OCI-LY3 (cell line): ENCODE data around the gene TULP4.
"Not testable (repeated sequence)": the region's sequence is repeated elsewhere in the genome, so short reads cannot be mapped to it uniquely, and the experiment has no call there.

ENCODE experiments used
- H2AFZ ChIP-seq: fragments of 200-600, 300-600 bp; shearing (Covaris generic); 2 replicates; pipeline ENCODE4 v1.6.0; 2014; ENCODE audit warnings: antibody characterized with exemption, low read depth, low read length
- H3K27ac ChIP-seq: fragments of 200-600, 300-600 bp; sonication (generic); 2 replicates; pipeline ENCODE4 v1.5.1; 2014; ENCODE audit warnings: mild to moderate bottlenecking, low read length, moderate library complexity, mixed read lengths
- H3K27me3 ChIP-seq: fragments of 200-600, 300-600 bp; sonication (generic); 2 replicates; pipeline ENCODE4 v1.6.1; 2014; ENCODE audit warnings: low read depth, low read length, mixed read lengths
- H3K36me3 ChIP-seq: fragments of 200-600, 300-600 bp; sonication (generic); replicated peaks from 2 replicates; pipeline ENCODE3; 2014; ENCODE audit warnings: low read depth, low read length, mixed read lengths
- H3K4me1 ChIP-seq: fragments of 300-600, 200-600 bp; sonication (generic); 2 replicates; pipeline ENCODE4 v1.6.1; 2014; ENCODE audit warnings: low read length, mixed read lengths
- H3K4me2 ChIP-seq: fragments of 200-600, 300-600 bp; sonication (generic); 2 replicates; pipeline ENCODE4 v1.6.1; 2014; ENCODE audit warnings: low read length, mixed read lengths
- H3K4me3 ChIP-seq: fragments of 300-600, 200-600 bp; sonication (generic); 2 replicates; pipeline ENCODE4 v1.5.1; 2014; ENCODE audit warnings: antibody characterized with exemption, mild to moderate bottlenecking, low read length, moderate library complexity
- H3K79me2 ChIP-seq: fragments of 300-600, 200-600 bp; shearing (Covaris generic); 2 replicates; pipeline ENCODE4 v1.6.1; 2014; ENCODE audit warnings: mild to moderate bottlenecking, low read length, mixed read lengths
- H3K9ac ChIP-seq: fragments of 300-600, 200-600 bp; shearing (Covaris generic); 2 replicates; pipeline ENCODE4 v1.6.0; 2014; ENCODE audit warnings: mild to moderate bottlenecking, low read length, moderate library complexity
- H3K9me3 ChIP-seq: fragments of 200-600, 300-600 bp; shearing (Covaris generic); 2 replicates; pipeline ENCODE4 v1.6.1; 2014; ENCODE audit warnings: low read length, mixed read lengths; ENCODE audit not compliant: insufficient read depth
- H4K20me1 ChIP-seq: fragments of 200-600, 300-600 bp; sonication (generic); 2 replicates; pipeline ENCODE4 v1.6.1; 2016; ENCODE audit warnings: low read length, mixed read lengths; ENCODE audit not compliant: insufficient read depth
- CTCF ChIP-seq: fragments of 200-600, 300-600 bp; sonication (generic); IDR thresholded peaks from 2 replicates; pipeline ENCODE4 v1.5.1; 2014; ENCODE audit warnings: antibody characterized with exemption, low read length, low read depth
- EZH2phosphoT487 ChIP-seq: fragments of 200-600 bp; shearing (Covaris generic); IDR thresholded peaks from 2 replicates; pipeline ENCODE4 v1.6.1; 2018; ENCODE audit warnings: antibody characterized with exemption, mixed run types, low read depth

TULP4 gene

DNA sequence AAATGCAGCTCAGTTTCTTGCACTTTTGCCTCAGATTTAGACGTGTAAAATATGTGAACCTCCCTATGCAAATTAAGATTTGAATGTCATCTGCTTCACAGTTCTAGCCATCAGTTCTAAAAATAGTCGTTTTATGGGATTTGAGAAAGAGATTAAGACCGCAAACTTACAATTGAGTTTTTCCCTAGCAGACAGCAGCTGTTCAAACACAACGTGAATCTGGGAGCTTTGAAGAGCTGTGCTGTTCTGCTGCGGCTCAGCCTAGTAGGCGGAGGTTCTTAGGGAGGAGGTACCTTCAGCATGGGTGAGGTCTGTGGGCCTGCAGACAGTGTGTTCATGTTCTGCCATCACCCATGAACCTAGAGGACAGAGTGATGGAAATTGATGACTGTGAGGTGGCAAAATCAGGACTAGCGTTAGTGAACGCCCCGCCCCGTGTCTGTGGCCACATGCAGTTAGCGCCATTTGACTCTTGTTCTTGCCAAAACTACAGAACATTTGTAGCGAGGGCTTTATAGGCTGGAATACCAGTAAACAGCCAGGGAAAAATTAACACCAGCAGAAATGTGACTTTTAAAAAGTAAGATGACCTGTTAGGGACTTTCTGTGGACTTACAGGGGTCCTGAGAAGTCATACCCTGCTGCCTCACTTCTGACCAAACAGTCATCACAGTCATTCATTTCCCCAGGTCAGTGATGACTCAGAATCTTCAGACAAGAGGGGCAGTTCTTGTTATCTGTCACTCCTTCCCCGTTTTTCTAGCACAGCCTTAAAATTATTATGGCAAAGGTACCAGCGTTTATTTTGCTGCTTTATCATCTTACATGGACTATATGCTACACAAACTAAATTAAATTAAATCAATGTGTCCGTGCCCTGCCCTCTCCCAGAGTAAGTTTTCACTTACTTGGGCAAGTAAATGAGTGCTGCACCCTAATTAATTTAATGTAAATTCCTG lies 163.4 kb downstream of the TULP4 start:
- Histone ChIP-seq H3K4me3 (peak overlapping the region; percentile 75), H3K36me3 (peaks cover 6% of the 10 kb centered on the region), H3K9ac (peak overlapping the region; percentile 77), H3K9me3 (no peaks in the 10 kb centered on the region), H4K20me1 (no peaks in the 10 kb centered on the region), H3K4me2 (peak overlapping the region; percentile 94), H2AFZ (no peak overlapping the region; the same call in 1 of the 2 replicates), H3K27me3 (no peaks in the 10 kb centered on the region), H3K4me1 (peaks cover 58% of the 10 kb centered on the region), H3K27ac (peak overlapping the region; percentile 98), H3K79me2 (no peaks in the 10 kb centered on the region)
- TF ChIP-seq CTCF (no peak), EZH2phosphoT487 (no peak)

DNA sequence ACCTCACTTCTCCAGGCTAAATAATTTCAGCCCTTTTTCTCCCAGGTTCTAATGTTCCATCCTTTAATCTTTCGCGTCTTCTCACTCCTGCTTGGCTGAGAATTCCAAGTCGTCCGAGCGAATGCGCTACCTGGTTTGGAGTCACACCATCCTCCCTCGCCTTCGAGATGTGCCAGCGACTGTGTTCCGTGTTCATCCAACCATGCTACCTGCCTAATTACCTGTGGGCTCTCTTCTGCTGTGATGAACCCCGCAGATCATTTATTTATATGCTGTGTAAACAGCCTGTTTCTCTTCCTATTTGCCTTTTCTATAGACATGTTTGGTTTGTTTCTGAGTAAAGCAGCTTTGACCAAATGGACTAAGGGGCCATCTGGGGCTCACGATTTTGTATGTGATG lies 164.1 kb downstream of the TULP4 start:
- Histone ChIP-seq H3K79me2 (no peaks in the 10 kb centered on the region), H3K4me2 (peak overlapping the region; percentile 94), H3K9me3 (no peaks in the 10 kb centered on the region), H3K4me1 (peaks cover 53% of the 10 kb centered on the region), H3K36me3 (peaks cover 8% of the 10 kb centered on the region), H3K27ac (peak overlapping the region; percentile 98), H4K20me1 (no peaks in the 10 kb centered on the region), H3K9ac (peak overlapping the region; percentile 77), H3K4me3 (peak overlapping the region; percentile 75), H3K27me3 (no peaks in the 10 kb centered on the region), H2AFZ (peak overlapping the region; percentile 36; the same call in 1 of the 2 replicates)
- no peak for TF ChIP-seq EZH2phosphoT487
- TF ChIP-seq CTCF, result no peak

DNA sequence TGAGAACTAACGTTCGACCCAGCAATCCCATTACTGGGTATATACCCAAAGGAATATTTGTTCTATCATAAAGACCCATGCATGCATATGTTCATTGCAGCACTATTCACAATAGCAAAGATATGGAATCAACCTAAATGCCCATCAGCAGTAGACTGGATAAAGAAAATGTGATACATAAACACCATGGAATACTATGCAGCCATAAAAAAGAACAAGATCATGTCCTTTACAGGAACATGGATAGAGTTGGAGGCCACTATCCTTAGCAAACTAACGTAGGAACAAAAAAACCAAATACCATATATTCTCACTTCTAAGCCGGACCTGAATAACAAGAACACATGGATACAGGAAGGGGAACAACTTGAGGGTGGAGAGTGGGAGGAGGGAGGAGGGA lies 165.5 kb downstream of the TULP4 start:
- not testable (repeated sequence) for H3K9me3 ChIP-seq, H3K9ac ChIP-seq, H3K4me2 ChIP-seq, H3K36me3 ChIP-seq, H3K4me3 ChIP-seq, H2AFZ ChIP-seq, H3K79me2 ChIP-seq, H3K27ac ChIP-seq, H4K20me1 ChIP-seq, H3K27me3 ChIP-seq
- peaks cover 48% of the 10 kb centered on the region for H3K4me1 ChIP-seq

GRCh38 chr6:158480989-158481388 lies 168.7 kb downstream of the TULP4 start:
- no peak overlapping the region for H2AFZ ChIP-seq
- H3K4me2 ChIP-seq, result no peak overlapping the region
- no peak overlapping the region for H3K4me3 ChIP-seq
- no peaks in the 10 kb centered on the region for H3K27me3 ChIP-seq
- H3K79me2 ChIP-seq, result no peaks in the 10 kb centered on the region
- H3K36me3 ChIP-seq, result peaks cover 5% of the 10 kb centered on the region
- no peak for TF ChIP-seq CTCF
- no peak for TF ChIP-seq EZH2phosphoT487
- no peak overlapping the region for H3K9ac ChIP-seq
- H3K9me3 ChIP-seq, result no peaks in the 10 kb centered on the region
- H3K4me1 ChIP-seq, result peaks cover 27% of the 10 kb centered on the region
- no peaks in the 10 kb centered on the region for H4K20me1 ChIP-seq
- H3K27ac ChIP-seq, result no peak overlapping the region
